GM18868 (cell line): ENCODE results near the gene NEXMIF.
"Not testable (repeated sequence)": the region's sequence is repeated elsewhere in the genome, so short reads cannot be mapped to it uniquely, and the experiment has no call there.

Experiments
- ATAC-seq: cut with Tn5 transposase; IDR thresholded peaks from one replicate; pipeline ENCODE4 v1.9.1; 2021; ENCODE audit warnings: mild to moderate bottlenecking, moderate library complexity; ENCODE audit not compliant: unreplicated experiment

Gene NEXMIF

DNA sequence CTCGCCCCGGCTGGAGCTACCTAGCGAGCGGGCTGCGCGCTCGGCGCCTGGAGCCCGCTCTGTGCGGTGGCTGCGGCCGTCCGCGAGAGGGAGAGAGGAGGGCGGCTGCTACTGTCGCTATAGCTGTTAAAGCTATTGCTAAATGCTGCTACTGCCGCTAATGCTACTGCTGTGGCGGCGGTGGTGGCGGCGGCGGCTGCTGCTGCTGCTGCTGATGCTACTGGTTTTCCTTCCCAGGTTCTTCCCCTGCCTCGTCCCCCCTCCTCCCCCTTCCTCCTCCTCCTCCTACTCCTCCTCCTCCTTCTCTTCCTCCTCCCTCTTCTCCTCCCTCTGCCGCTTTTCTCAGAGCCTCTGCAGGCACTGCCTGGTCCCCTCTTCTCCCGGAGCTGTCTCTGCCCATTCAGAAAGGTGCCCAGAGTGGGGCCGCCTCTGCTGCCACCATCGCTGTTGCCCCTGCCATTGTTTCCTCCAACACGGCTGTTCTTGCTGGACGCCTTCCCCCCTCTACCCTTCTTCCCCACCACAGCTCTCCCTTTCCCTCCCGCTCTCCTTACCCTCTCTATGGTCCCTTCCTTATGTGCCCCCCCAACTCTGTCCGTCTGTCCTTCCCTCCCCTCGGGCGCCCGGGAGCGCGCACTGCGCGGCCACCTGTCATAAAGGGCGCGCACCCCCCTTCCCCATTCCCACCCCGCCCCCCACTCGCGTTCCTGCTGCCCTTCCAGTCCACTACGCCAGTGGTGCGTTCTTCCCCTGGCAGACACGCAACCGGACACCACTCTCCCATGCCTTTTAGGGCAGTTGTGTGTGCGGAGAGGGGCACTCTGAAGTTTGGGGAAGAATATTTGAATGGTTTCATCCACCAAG lies at the start of gene NEXMIF:
Gene NEXMIF (minus strand): TSS at position 228 of the 864 bp plus-strand sequence.
- peak; percentile 39 for ATAC-seq

- not testable (repeated sequence) for ATAC-seq
Measured at GRCh38 chrX:74961962-74962361, 36.7 kb upstream of the NEXMIF start.

DNA sequence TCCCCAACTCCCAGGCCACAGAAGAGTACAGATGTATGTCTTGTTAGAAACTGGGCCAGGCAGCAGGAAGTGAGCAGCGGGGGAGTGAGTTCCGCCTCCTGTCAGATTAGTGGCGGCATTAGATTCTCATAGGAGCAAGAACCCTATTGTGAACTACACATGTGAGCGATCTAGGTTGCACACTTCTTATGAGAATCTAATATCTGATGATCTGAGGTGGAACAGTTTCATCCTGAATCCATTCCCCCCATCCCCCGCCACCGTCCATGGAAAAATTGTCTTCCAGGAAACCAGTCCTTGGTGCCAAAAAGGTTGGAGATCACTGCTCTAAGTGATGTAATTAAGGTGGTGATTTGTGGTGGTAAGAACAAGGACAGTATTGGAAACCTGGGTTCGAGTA lies 24.5 kb upstream of the NEXMIF start:
- ATAC-seq: no peak

- ATAC-seq: no peak
Measured at GRCh38 chrX:74940414-74940813, 15.2 kb upstream of the NEXMIF start.

- peak; percentile 46 for ATAC-seq
Measured at GRCh38 chrX:74931214-74931613, 6.0 kb upstream of the NEXMIF start.

GRCh38 chrX:74924449-74925224 lies 615 bp downstream of the NEXMIF start:
- peak; percentile 54 for ATAC-seq

DNA sequence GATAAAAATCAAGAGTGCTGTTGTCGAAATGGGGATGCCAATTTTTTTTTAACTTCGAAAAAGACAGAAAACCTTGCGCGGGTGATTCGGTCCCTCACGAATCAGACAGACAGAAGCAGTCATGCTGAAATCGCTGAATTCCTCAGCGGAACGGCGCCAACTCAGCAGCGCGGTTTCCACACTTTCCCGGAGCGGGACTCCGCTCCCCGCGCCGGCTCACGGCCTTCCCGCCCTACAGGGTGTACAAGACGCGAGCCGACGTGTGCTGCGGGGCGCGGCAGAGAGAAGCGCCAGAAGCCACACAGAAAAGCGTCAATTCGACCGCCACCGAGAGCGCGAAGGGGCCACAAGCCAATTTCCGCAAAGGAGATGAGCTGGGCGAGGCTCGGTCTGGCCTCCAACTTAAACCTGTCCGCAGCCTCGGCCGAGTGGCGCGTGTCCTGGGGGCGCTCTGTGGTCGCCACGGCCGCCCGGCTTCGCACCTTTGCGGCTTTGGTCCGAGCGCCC lies 1.3 kb downstream of the NEXMIF start:
- peak; percentile 12 for ATAC-seq

DNA sequence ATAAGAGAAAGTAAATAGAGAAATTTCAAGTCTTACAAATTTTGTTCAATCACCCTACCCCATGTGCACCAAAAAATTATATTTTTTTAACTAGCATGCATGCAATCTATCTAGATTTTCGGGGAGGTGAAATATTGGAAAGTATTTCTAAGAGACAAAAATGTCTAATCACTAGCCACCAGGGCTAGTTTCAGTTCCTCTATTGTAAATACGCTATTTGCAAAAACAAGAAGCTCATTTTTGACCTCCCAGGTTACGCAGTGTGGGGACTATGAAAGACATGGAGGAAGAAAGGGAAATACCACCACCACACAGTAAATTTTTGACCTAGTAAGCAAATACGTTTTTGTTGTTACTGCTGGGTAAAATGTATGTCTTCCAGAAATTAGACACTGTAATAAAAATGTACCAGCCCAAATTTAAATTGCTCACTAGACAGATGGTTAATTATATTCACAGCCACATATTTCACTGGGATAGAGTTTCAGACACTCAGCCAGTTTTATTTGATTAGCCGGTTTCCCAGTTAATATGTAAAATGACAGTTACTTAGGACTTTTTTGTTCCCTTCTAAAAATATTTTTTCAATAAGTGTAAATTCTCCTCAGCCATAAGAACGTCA lies 2.2 kb downstream of the NEXMIF start:
- peak; percentile 69 for ATAC-seq

GRCh38 chrX:74911494-74911893 lies 13.8 kb downstream of the NEXMIF start:
- ATAC-seq: peak; percentile 82

GRCh38 chrX:74906417-74906816 lies 18.8 kb downstream of the NEXMIF start:
- ATAC-seq: no peak

GRCh38 chrX:74902806-74903205 lies 22.4 kb downstream of the NEXMIF start:
- ATAC-seq: no peak

DNA sequence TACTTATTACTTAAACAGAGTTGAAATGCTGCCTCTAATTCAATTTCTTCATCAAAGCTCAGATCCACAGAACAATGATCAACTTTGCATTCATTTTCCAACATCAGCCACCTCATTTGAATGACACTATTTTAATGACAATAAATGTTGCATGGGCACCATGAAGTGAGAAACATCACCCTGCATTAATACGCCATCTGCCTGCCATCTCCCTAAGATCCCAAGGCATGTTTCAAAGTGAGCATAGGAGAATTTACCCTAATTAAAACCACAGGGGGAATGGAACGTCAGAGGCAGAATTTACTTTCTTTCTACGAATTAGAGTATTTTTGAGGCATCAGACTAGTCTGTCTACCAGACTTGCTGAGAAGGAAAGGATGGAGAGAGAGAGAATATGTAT lies 32.7 kb downstream of the NEXMIF start:
- ATAC-seq: no peak

- peak; percentile 91 for ATAC-seq
Measured at GRCh38 chrX:74890676-74891430, 34.4 kb downstream of the NEXMIF start.

DNA sequence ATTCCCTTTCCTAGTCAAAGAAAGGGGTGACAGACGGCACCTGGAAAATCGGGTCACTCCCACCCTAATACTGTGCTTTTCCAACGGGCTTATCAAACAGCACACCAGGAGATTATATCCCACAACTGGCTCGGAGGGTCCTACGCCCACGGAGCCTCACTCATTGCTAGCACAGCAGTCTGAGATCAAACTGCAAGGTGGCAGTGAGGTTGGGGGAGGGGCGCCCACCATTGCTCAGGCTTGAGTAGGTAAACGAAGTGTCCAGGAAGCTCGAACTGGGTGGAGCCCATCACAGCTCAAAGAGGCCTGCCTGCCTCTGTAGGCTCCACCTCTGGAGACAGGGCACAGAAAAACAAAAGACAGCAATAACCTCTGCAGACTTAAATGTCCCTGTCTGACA lies 42.9 kb downstream of the NEXMIF start:
- ATAC-seq: not testable (repeated sequence)

DNA sequence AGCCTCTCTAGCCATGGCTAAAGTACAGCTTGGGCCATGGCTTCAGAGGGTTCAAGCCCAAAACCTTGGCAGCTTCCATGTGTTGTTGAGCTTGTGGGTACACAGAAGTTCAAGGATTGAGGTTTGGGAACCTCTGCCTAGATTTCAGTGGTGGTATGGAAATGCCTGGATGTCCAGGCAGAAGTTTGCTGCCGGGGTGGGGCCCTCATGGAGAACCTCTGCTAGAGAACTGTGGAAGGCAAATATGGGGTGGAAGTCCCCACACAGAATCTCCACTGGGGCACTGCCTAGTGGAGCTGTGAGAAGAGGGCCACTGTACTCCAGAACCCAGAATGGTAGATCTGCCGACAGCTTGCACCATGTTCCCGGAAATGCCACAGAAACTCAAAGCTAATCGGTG lies 59.5 kb downstream of the NEXMIF start:
- no peak for ATAC-seq

- no peak for ATAC-seq
Measured at GRCh38 chrX:74853255-74853654, 72.0 kb downstream of the NEXMIF start.

DNA sequence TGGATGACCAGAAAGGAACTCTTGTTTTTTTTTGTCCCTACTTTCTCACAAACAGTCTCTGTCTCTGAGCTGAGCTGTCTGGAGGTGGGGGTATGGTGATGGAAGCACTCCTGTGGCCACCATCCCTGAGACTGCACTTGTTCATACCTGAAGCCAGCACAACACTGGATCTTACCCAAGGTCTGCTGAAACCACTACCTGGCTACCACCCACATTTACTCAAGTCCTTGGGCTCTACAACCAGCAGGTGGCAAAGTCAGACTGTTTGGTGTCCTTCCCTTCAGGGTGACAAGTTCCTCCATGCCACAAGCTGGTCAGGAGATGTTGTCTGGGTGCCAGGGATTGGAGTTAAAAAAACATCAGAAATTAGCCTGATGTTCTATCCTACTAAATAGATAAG lies 89.7 kb downstream of the NEXMIF start:
- ATAC-seq: no peak

- ATAC-seq: not testable (repeated sequence)
Measured at GRCh38 chrX:74819797-74820196, 105.5 kb downstream of the NEXMIF start.

DNA sequence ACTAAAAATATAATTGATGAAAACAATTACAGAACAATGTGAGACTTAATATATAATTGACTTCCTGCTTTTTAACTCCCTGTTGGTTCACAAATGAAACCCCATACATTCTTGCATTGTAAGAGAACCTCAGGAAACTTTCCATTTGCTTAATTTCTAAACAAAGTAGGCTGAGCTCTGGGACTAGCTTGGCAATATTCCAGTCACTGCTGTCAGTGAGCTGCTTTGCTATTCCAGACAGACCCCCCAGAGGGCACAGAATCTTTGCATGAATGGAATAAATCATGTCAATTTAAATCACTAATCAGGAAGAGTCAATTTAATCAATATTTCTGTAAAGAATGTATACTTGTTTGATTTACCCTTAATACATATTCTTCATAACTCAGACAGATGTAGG lies 110.6 kb downstream of the NEXMIF start:
- no peak for ATAC-seq

- no peak for ATAC-seq
Measured at GRCh38 chrX:74804574-74804973, 120.7 kb downstream of the NEXMIF start.

- peak; percentile 82 for ATAC-seq
Measured at GRCh38 chrX:74800062-74800461, 125.2 kb downstream of the NEXMIF start.
